Epithelial cell of esophagus (primary cell): ENCODE data around the gene RNF26.

Experiments
- DNase-seq: peaks from one replicate; pipeline ENCODE4 v3.0.0; 2010; ENCODE audit warnings: low read depth
- H3K4me3 ChIP-seq: 2 replicates; pipeline ENCODE4 v1.5.1; 2011; ENCODE audit warnings: mild to moderate bottlenecking, low read length, control low read depth
- TF ChIP-seq, protein P1 (sequence below): IDR thresholded peaks from 2 replicates; pipeline ENCODE4 v1.5.1; 2011; ENCODE audit warnings: low read depth, mild to moderate bottlenecking, low read length, control low read depth, inconsistent platforms; ENCODE audit not compliant: insufficient read depth; ENCODE audit errors: missing control alignments

The RNF26 gene

DNA sequence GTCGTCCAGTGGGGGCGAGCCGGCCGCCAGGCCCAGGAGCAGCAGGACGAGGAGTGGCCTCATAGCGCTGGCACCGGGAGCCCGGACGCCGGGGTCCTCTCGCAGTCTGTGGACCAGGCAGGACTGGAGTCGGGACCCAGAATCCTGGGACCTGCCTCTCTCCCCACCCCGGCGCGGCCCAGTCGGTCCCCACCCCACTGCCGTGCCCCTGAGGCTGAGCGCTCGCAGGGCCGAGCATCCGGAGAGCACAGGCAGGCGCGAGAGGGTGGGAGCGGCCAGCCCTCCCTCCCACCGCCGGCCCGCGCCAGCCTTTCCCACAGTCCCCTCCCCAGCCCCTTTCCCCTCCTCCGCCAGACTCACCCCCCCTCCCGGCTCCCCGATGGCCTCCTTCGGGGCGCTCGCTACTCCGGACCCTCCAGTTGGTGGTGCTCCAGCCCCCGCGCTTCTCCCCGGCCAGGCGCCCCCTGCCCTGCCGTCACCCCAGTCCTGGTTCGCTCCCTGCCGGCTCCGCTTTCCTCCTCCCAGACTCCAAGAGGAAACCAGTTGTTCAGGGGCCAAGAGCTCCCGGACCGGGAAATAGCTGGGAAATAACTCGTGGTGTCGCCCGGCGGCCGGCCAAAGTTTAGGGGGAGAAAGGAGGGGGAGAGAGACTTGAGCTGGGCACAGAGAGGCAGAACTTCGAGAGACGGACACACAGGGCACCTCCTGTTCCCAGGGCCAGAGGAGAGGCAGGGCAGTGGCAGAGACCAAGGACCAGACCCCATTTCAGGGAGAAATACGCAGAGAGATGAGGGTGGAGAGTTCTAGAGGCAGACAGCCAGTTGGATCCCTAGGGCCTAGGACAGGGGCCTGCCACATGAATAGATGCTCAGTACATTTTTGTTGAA is 6.3 kb downstream of the RNF26 start, which contains the start of gene C1QTNF5:
C1QTNF5 (minus strand) TSS at position 549 of the 887 bp plus-strand sequence; CDS start at position 63, 486 bp downstream.
- peak within 1 kb of the TSS; percentile 3 for H3K4me3 ChIP-seq
- TF ChIP-seq, protein P1, sequence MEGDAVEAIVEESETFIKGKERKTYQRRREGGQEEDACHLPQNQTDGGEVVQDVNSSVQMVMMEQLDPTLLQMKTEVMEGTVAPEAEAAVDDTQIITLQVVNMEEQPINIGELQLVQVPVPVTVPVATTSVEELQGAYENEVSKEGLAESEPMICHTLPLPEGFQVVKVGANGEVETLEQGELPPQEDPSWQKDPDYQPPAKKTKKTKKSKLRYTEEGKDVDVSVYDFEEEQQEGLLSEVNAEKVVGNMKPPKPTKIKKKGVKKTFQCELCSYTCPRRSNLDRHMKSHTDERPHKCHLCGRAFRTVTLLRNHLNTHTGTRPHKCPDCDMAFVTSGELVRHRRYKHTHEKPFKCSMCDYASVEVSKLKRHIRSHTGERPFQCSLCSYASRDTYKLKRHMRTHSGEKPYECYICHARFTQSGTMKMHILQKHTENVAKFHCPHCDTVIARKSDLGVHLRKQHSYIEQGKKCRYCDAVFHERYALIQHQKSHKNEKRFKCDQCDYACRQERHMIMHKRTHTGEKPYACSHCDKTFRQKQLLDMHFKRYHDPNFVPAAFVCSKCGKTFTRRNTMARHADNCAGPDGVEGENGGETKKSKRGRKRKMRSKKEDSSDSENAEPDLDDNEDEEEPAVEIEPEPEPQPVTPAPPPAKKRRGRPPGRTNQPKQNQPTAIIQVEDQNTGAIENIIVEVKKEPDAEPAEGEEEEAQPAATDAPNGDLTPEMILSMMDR: no peak
- DNase-seq: no peak

DNA sequence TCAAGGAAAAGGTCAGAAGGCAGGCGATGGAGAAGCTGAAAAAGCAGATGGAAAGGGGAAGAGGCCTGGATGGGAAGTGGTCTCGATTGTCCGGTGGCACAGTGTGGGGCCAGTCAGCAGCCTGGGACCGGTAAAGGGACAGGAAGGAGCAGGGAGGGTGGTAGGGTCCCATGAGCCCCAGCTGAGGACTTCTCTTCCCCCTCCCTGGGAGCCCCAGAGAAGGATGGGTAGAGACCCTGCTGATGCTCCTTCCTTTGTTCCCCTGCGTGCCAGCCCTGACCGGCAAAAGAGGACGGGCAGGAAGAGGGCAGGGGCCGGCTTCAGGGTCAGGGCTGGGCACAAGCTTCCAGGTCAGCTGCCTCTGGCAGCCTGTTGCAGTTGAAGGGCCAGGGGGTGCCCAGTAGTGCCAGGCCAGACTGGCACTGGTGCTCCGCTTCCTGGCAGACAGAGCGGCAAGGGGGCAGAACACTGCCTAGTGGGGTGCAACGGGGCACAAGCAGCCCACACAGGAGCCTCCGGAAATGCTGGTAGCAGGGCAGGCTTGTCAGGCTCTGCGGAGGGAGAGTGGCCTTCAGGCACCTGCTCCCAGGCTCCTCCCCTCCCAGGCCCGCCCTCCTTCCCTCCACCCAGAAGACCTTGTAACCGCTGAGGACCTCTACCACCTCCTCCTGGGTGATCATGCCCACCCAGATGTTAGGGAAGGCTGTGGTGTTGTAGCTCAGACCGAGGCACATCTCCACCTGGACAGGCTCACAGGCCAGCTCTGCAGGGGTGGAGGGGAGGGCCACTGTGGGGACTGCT is 7.1 kb downstream of the RNF26 start:
- no peak for DNase-seq
- TF ChIP-seq, protein P1: no peak
- no peak overlapping the region for H3K4me3 ChIP-seq

DNA sequence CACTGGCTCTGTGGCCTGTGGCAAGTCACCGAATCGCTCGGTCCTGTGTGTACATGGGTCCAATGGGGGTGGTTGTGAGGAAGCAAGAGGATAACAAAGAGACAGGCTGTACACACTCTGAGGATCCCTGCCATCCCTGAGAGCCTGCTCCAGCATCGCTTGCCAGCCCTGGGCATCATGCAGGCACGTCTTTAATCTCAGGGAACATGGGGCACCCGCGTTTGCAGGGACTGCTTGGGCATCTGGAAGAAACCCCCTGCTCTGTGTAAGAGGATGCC is 7.6 kb downstream of the RNF26 start:
- H3K4me3 ChIP-seq: no peak overlapping the region

DNA sequence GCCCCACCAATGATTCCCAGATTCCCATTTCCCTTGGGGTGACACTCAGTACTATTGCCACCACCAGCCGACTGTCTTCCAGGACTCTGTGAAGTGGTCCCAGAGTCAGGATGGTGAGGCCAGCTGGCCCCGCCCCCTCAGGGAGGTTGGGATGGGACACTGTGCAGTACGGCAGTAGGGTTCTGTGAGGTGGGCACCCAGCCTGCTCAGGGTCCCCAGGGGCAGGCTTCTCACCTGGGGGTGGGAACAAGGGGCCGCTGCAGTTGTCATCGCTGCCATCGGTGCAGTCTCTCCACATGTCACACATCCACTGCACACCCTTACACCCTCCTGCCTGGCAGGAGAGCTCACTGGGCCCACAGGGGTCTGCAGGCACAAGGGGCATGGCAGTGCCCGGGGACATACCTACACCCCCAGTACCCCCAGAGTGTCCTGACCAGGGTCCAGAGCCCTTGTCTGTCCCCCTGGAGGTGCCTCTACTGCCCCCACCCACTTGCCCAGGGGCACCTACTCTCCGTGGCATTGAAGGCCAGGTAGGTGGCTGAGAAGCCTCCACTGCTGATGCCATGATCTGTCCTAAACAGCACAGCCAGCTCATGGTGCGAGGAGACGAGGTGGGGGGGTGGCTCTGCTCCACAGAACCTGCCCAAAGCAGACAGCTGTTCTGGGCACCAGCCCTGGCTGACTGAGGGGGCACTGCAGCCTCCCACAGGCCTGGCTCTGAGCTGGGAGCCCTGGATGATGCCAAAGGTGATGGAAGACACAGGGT is 8.2 kb downstream of the RNF26 start:
- H3K4me3 ChIP-seq: no peak overlapping the region
- TF ChIP-seq, protein P1: no peak
- no peak for DNase-seq

More for the DNA sequence above, 7.6 kb downstream of the RNF26 start:
- DNase-seq: no peak
- TF ChIP-seq, protein P1: no peak

DNA sequence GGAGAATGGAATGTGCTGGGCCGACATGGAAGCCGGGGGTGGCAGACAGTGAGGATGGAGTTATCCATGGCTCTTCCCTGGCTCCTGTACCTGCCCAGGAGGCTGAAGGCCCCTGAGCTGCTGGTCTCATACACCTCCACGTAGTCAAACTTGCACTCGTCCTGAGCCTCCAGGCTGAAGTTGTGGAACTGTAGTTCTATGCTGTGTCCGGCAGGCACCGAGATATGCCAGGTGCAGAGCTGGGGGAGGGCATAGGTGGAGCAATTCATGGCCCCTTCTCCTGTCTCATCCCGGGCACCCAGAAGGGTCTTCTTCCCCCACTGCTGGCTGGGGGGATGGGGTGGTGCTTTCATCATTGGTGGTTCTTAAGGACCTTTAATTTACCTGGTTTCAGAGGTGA is 9.4 kb downstream of the RNF26 start:
- TF ChIP-seq, protein P1: no peak
- no peak for DNase-seq
- no peak overlapping the region for H3K4me3 ChIP-seq

DNA sequence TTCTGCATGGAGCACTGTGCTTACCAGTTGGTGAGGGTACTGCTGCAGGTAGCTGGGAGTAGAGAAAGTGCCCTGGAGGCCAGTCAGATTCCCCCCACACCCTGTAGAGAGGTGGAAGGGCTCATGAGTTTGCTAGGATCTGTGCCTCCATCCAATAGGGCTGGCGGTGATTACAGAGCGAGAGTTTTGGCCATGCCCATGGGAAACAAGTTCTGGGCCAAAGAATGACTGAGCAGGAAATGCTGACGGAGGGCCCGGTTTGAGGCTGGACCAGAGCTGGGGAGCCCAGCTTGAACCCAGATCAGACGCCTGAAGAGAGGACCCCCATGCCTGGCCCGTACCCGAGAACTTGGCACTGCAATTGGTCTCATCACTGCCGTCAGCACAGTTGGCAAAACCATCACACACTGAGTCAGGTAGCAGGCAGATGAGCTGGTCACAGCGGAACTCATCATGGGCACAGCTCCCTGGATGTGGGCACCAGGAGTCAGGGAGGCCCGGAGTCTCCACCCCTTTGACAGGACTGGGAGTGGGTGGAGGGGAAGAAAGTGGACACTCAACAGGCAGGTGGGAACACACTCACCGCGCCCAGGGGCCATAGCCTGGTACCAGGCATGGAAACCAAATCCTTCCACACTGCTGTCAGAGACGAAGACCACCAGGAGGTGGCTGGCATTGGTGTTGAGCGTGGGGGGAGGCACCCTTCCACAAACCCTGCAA is 10.1 kb downstream of the RNF26 start:
- H3K4me3 ChIP-seq: no peak overlapping the region
- DNase-seq: no peak
- TF ChIP-seq, protein P1: no peak
